Thymus (tissue), 11 donors: ENCODE data around the gene AP3B1. TPM values are rescaled to one million over a fixed set of nuclear protein-coding genes. Genes with fewer than 3 reads are reported as not detected.

Experiments
- DNase-seq, 9 donors: peaks; one replicate each; pipeline ENCODE4 v3.0.0-alpha.2; 2013; ENCODE audit warnings: low spot score in 9 of 9, low read depth in 6 of 9, missing footprints in 1 of 9
- H3K27ac ChIP-seq, 2 donors: one replicate each; pipeline ENCODE4 v1.5.1; 2013; ENCODE audit warnings: control low read depth in 1 of 2, low read depth in 1 of 2, low read length in 1 of 2, mild to moderate bottlenecking in 1 of 2, moderate library complexity in 1 of 2
- H3K27me3 ChIP-seq, 2 donors: one replicate each; pipeline ENCODE4 v1.5.1; 2013; ENCODE audit warnings: low read length in 1 of 2; ENCODE audit not compliant: control insufficient read depth in 2 of 2, insufficient read depth in 1 of 2
- H3K36me3 ChIP-seq, 2 donors: one replicate each; pipeline ENCODE4 v1.5.1; 2013; ENCODE audit warnings: low read length in 1 of 2, mild to moderate bottlenecking in 1 of 2, moderate library complexity in 1 of 2; ENCODE audit not compliant: control insufficient read depth in 2 of 2, insufficient read depth in 2 of 2
- H3K4me1 ChIP-seq, 2 donors: one replicate each; pipeline ENCODE4 v1.5.1; 2013; ENCODE audit warnings: low read length in 2 of 2; ENCODE audit not compliant: control insufficient read depth in 2 of 2, insufficient read depth in 2 of 2
- H3K4me3 ChIP-seq, 2 donors: one replicate each; pipeline ENCODE4 v1.5.1; 2013; ENCODE audit warnings: low read length in 2 of 2, control low read depth in 1 of 2, mild to moderate bottlenecking in 1 of 2
- H3K9me3 ChIP-seq, 2 donors: one replicate each; pipeline ENCODE4 v1.5.1; 2013; ENCODE audit warnings: low read length in 1 of 2, mild to moderate bottlenecking in 1 of 2; ENCODE audit not compliant: control insufficient read depth in 2 of 2, insufficient read depth in 1 of 2
- WGBS: extraction: QIAGEN DNeasy Blood & Tissue Kit; methylation state at CpG from one replicate; pipeline ENCODE4 v1.1.7; 2013; 5-methylcytosine and 5-hydroxymethylcytosine counted together
- polyA plus RNA-seq: library from polyadenylated mRNA; stranded (reverse); fragments of 200-250 nt; gene quantifications from one replicate; pipeline ENCODE4 v1.2.3, GENCODE V29; 2013
- total RNA-seq: library from RNA; stranded (reverse); fragments of 120-200 nt; gene quantifications from one replicate; pipeline ENCODE4 v1.2.4, GENCODE V29; 2013
- donor health status: healthy.

The AP3B1 gene
- total and polyA plus RNA-seq, 2 donors, result 38.3 to 39.2 TPM

DNA sequence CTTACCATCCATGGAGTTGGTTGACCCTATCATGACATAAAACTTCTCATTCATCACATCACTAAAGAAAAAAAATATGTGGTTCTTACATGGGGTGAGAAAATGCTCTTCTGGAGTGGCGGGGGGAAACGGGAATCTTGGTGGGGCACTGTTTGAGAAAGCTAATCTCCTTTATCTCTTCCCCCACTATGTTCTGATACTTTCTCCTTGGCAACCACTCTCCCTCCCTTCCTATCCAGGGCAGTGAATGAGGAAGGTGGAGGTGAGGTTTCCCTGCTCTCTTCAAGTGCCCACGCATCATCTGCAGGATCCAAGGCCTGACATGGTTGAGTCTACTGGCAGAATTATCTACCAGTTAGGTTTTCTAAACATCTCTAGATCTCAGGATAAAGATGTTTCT, 297.6 kb downstream of the AP3B1 start:
- no peak for DNase-seq
- Histone ChIP-seq H3K36me3 (peaks cover 0 to 2% of the 10 kb centered on the region in 2 donors), H3K4me1 (no peaks in the 10 kb centered on the region), H3K4me3 (no peak overlapping the region), H3K27me3 (no peaks in the 10 kb centered on the region), H3K27ac (no peak overlapping the region), H3K9me3 (no peaks in the 10 kb centered on the region)
- WGBS, result 98% methylated on average over 3 of the region's 3 CpGs

DNA sequence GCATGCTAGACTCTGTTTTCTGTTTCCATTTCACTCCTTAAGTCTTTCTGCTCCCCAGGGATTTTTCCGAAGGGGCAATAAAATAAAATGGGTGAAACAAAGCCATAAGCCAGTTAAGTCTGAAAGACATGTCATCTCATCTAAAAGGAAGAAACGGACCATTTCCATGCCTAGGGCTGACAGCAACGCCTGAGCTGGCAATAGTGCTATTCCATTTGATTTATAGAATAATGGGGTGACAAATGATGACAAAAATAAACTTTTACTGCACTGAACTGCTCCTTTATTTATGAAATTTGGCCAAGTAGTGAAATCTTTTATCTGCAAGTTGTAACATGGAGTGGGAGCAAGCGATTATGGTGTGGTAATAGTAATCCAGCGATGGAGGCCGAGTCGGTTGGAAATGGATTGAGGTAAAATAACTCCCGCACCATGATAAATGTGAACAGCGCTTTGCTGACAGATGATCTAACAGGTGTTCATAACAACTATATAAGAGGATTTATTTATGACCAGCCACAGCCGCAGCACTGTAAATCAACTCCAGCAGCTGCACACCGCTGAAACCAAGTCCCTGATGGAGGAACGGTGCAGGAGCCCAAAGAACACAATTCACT, 298.6 kb downstream of the AP3B1 start:
- peaks cover 0 to 2% of the 10 kb centered on the region in 2 donors for H3K36me3 ChIP-seq
- H3K4me1 ChIP-seq, result no peaks in the 10 kb centered on the region
- H3K27me3 ChIP-seq, result no peaks in the 10 kb centered on the region
- no peaks in the 10 kb centered on the region for H3K9me3 ChIP-seq
- 97% methylated on average over 12 of the region's 12 CpGs for WGBS
- no peak for DNase-seq
- no peak overlapping the region for H3K4me3 ChIP-seq
- H3K27ac ChIP-seq, result no peak overlapping the region

DNA sequence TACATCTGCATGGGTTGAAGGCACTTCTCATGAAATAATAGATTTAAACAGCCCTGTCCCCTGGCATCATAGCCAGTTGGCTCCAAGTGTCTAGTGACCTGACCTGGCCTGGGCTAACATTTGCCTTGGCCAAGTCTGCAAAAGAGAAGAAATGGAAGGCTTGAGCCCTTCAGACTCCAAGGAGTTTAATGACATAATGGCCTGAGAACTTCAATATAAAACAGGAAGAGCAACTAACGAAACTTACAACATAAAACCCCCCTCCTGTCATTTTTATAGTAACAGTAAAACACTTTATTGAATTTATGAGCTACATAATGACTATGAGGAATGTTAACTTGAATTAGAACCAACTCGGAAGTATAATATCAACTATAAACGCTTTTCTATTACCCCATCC, 299.6 kb downstream of the AP3B1 start:
- no peak for DNase-seq
- no peaks in the 10 kb centered on the region for H3K27me3 ChIP-seq
- 96% methylated on average over 3 of the region's 3 CpGs for WGBS

DNA sequence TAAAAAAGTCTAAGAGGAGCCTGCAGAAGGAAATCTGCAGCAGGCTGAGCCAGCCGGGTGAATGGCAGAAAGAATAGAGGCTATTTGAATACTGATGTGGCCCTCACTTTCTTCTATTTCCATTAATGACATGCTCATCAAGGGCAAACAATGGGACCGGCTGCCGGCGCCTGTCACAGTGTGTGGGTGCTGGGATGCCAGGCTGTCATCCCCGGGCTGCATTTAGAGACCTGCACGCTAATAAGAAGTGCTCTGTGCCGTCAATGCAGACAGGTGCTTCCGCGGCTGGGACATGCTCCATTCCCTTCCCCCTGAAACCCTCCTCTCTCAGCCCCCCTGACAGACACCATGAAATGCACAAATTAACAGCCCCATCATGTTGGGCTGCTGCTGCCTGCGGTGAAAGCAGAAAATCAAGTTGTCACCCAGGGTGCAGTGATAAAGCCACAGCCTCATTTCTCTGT, 300.6 kb downstream of the AP3B1 start:
- Histone ChIP-seq H3K36me3 (peaks cover 0 to 2% of the 10 kb centered on the region in 2 donors), H3K27ac (no peak overlapping the region), H3K27me3 (no peaks in the 10 kb centered on the region), H3K9me3 (no peaks in the 10 kb centered on the region), H3K4me3 (no peak overlapping the region), H3K4me1 (no peaks in the 10 kb centered on the region)
- WGBS, result 98% methylated on average over 10 of the region's 10 CpGs
- no peak for DNase-seq

More for the DNA sequence above, 299.6 kb downstream of the AP3B1 start:
- Histone ChIP-seq H3K36me3 (peaks cover 0 to 2% of the 10 kb centered on the region in 2 donors), H3K4me1 (no peaks in the 10 kb centered on the region), H3K9me3 (no peaks in the 10 kb centered on the region), H3K4me3 (no peak overlapping the region), H3K27ac (no peak overlapping the region)

DNA sequence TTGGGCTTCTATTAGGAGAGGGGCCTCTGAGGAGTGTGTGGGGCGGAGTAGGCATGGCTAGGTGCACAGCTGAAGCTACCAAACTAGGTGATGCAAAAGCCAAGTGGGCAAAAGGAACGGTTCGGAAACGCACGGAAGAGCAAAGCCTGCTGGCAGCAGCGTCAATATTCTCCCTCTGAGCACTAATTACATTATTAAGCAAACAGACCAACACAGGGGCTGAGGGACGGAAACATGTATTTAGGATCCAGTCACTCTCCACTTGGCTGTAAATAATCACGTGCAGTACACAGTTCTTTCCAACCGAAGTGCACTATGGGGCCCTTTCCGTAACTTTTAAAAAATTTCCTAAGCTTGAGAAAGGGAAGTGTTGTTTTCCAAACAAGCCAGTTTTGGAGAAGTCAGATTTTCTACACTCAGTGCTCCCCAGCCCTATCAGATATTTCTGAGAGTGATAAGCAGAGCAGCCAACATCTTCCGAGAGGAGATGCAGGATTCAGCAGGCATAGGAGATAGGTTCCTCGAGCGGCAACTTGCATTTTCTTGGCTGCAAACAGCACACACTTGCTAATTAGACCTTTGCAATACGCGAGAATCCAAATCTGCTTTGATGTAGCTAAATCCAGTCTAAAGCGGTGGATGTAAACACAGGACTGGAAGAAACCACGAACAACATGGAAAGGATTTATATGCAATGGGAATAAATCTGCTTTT, 301.2 kb downstream of the AP3B1 start:
- Histone ChIP-seq H3K4me1 (no peaks in the 10 kb centered on the region), H3K36me3 (peaks cover 0 to 2% of the 10 kb centered on the region in 2 donors), H3K9me3 (no peaks in the 10 kb centered on the region), H3K4me3 (no peak overlapping the region), H3K27ac (no peak overlapping the region), H3K27me3 (no peaks in the 10 kb centered on the region)
- DNase-seq, result no peak
- WGBS, result 97% methylated on average over 17 of the region's 17 CpGs

DNA sequence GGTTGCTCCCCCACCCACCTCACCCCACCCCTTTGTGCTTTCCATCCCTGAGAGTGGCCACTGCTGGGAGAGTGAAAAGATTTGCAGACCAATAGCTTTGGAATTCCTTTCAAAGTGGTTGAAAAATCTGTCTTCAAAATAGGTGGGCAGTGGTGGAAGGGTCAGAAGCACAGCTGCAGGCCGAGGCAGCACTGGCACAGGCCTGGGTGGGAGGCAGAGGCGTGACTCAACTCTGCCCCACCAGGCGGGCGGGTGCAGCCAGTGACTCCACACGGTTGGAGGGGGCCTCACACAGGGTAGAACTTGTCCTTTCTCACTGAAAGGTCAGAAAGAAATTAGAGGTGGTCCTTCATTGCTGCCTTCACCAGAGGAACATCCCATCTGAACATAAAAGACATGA, 303.4 kb downstream of the AP3B1 start:
- Histone ChIP-seq H3K4me3 (no peak overlapping the region), H3K36me3 (peaks cover 0 to 2% of the 10 kb centered on the region in 2 donors), H3K9me3 (no peaks in the 10 kb centered on the region), H3K27me3 (peaks cover 0 to 2% of the 10 kb centered on the region in 2 donors), H3K27ac (no peak overlapping the region), H3K4me1 (no peaks in the 10 kb centered on the region)
- no peak for DNase-seq
- WGBS, result 94% methylated on average over 5 of the region's 5 CpGs

DNA sequence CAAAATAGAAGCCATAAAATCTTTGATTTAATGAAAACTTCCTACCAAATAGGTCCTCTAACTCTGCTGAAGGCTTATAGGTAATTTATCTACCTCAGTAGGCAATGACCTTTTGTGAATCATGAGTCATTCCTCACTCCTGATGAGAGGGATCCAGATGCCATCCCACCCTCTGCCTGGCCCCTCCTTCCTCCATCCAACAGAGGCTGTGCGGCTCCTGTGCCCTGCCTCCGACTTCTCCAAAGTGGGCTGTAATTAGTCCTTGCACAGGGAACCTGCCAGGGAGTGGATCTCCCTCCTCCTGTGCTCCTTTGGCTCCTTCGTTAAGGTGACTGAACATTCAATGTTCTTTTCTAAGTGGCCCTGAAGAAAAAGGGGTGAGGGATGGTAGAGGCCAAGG, 304.5 kb downstream of the AP3B1 start:
- Histone ChIP-seq H3K27ac (no peak overlapping the region), H3K27me3 (peaks cover 2 to 6% of the 10 kb centered on the region in 2 donors), H3K4me1 (no peaks in the 10 kb centered on the region), H3K9me3 (no peaks in the 10 kb centered on the region), H3K4me3 (no peak overlapping the region), H3K36me3 (peaks cover 0 to 2% of the 10 kb centered on the region in 2 donors)
- DNase-seq, result no peak
- 97% methylated on average over 3 of the region's 3 CpGs for WGBS

DNA sequence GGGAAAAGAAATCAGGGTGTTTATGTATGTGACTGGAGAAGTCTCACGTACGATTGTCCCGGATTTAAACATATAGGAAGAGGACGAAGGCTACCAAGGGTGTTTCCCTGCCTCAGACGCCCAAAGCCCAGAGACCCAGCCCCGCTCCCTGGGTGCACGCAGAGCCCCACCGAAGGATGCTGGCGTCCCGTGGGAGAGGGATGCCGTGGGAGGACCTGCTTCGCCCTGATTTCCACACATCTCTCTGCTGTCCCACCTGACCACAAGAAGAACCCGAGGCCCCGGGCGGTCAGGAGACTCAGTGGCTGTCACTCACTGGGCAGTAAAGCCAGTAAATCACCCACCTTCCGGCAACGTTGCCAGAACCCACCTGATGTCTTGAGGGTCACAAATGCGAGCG, 306.5 kb downstream of the AP3B1 start:
- H3K27ac ChIP-seq, result no peak overlapping the region

DNA sequence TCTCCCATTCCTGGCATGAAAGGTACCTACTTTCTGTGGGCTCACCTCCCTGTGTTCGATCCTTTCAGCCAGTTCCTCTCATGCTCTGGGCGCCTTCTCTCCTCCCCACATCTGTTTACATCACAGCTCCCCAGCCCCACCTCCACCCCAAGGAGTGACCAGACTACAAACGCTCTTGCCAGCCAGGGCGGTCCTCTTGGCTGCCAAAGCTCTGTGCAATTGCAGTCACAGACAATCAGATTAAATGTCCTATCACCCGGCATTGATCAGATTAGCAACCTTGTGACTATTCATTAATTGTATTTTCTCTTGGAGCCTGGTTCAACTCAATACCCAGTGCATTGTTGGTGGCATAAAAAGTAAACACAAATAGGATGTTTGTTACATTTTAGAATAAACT, 307.2 kb downstream of the AP3B1 start:
- WGBS, result 86% methylated on average over 5 of the region's 5 CpGs
- DNase-seq, result no peak
- H3K9me3 ChIP-seq, result no peaks in the 10 kb centered on the region

More for the DNA sequence above, 306.5 kb downstream of the AP3B1 start:
- peaks cover 2 to 13% of the 10 kb centered on the region in 2 donors for H3K27me3 ChIP-seq
- WGBS, result 96% methylated on average over 19 of the region's 19 CpGs
- H3K9me3 ChIP-seq, result no peaks in the 10 kb centered on the region
- no peak overlapping the region for H3K4me3 ChIP-seq
- DNase-seq, result no peak
- H3K36me3 ChIP-seq, result no peaks in the 10 kb centered on the region
- no peaks in the 10 kb centered on the region for H3K4me1 ChIP-seq

More for the DNA sequence above, 307.2 kb downstream of the AP3B1 start:
- no peaks in the 10 kb centered on the region for H3K4me1 ChIP-seq
- H3K27ac ChIP-seq, result no peak overlapping the region
- H3K36me3 ChIP-seq, result no peaks in the 10 kb centered on the region
- H3K27me3 ChIP-seq, result peaks cover 2 to 13% of the 10 kb centered on the region in 2 donors
- no peak overlapping the region for H3K4me3 ChIP-seq
